ENCODE results near the gene UST.

- TF ChIP-seq, protein P1, sequence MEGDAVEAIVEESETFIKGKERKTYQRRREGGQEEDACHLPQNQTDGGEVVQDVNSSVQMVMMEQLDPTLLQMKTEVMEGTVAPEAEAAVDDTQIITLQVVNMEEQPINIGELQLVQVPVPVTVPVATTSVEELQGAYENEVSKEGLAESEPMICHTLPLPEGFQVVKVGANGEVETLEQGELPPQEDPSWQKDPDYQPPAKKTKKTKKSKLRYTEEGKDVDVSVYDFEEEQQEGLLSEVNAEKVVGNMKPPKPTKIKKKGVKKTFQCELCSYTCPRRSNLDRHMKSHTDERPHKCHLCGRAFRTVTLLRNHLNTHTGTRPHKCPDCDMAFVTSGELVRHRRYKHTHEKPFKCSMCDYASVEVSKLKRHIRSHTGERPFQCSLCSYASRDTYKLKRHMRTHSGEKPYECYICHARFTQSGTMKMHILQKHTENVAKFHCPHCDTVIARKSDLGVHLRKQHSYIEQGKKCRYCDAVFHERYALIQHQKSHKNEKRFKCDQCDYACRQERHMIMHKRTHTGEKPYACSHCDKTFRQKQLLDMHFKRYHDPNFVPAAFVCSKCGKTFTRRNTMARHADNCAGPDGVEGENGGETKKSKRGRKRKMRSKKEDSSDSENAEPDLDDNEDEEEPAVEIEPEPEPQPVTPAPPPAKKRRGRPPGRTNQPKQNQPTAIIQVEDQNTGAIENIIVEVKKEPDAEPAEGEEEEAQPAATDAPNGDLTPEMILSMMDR (IDR thresholded peaks at IDR 0.05) = no peak
- TF ChIP-seq POLR2A (IDR thresholded peaks at IDR 0.05) = no peak
Measured at GRCh38 chr6:148793721-148794120, 46.9 kb downstream of the UST start.

Data from right lobe of liver (tissue), 4 donors.